Smooth muscle cell (in vitro differentiated cells): Measurements from ENCODE around the gene FRRS1. TPM values are rescaled to one million over a fixed set of nuclear protein-coding genes. Genes with fewer than 3 reads are reported as not detected.

Source experiments
- DNase-seq: peaks from one replicate; lab custom pipeline; 2025; ENCODE audit not compliant: unreplicated experiment; lab: John Stamatoyannopoulos, UW
- H2AFZ ChIP-seq: fragments of 200-600 bp; sonication (generic); 2 replicates; pipeline ENCODE4 v1.6.0; 2016; ENCODE audit warnings: antibody characterized with exemption, low read depth, mild to moderate bottlenecking
- H3F3A ChIP-seq: fragments of 200-600 bp; sonication (generic); 2 replicates; pipeline ENCODE4 v1.6.0; 2017; ENCODE audit warnings: antibody characterized with exemption, low read depth
- H3K27ac ChIP-seq: fragments of 200-600 bp; sonication (generic); 2 replicates; pipeline ENCODE4 v1.5.1; 2016; ENCODE audit warnings: low read depth, mild to moderate bottlenecking
- H3K27me3 ChIP-seq: fragments of 200-600 bp; sonication (generic); 2 replicates; pipeline ENCODE4 v1.6.1; 2016; ENCODE audit warnings: low read depth, mild to moderate bottlenecking
- H3K36me3 ChIP-seq: fragments of 200-600 bp; sonication (generic); 2 replicates; pipeline ENCODE4 v1.5.1; 2016; ENCODE audit warnings: low read depth
- H3K4me1 ChIP-seq: fragments of 200-600 bp; sonication (generic); 2 replicates; pipeline ENCODE4 v1.5.1; 2016; ENCODE audit warnings: low read depth
- H3K4me2 ChIP-seq: fragments of 200-600 bp; sonication (generic); 2 replicates; pipeline ENCODE4 v1.6.0; 2016; ENCODE audit warnings: mild to moderate bottlenecking
- H3K4me3 ChIP-seq: fragments of 200-600 bp; sonication (generic); 2 replicates; pipeline ENCODE4 v1.5.1; 2016; ENCODE audit warnings: mild to moderate bottlenecking
- H3K79me2 ChIP-seq: fragments of 200-600 bp; sonication (generic); 2 replicates; pipeline ENCODE4 v1.6.0; 2016; ENCODE audit warnings: low read depth, mild to moderate bottlenecking
- H3K9ac ChIP-seq: fragments of 200-600 bp; sonication (generic); 2 replicates; pipeline ENCODE4 v1.6.0; 2016; ENCODE audit warnings: low read depth
- H3K9me3 ChIP-seq: fragments of 200-600 bp; sonication (generic); replicated peaks from 2 replicates; pipeline ENCODE4 v1.5.1; 2016; ENCODE audit warnings: low read depth
- H4K20me1 ChIP-seq: fragments of 200-600 bp; sonication (generic); 2 replicates; pipeline ENCODE4 v1.6.0; 2016; ENCODE audit warnings: low read depth
- CTCF ChIP-seq: fragments of 200-600 bp; sonication (generic); IDR thresholded peaks from 2 replicates; pipeline ENCODE4 v1.5.1; 2017; ENCODE audit warnings: borderline replicate concordance, mild to moderate bottlenecking, antibody characterized with exemption; ENCODE audit not compliant: insufficient read depth, poor library complexity, severe bottlenecking
- WGBS: methylation state at CpG from one replicate; pipeline ENCODE4 v1.1.7; 2016; ENCODE audit warnings: low lambda C conversion rate; 5-methylcytosine and 5-hydroxymethylcytosine counted together
- polyA plus RNA-seq: library from polyadenylated mRNA; unstranded; fragments of >200 nt; fragmentation: Nextera tagmentation; extraction: Ambion mirVana; gene quantifications from 2 replicates; pipeline ENCODE4 v1.2.1, GENCODE V29; 2016
- total RNA-seq: library from RNA; depleted of rRNA; stranded (reverse); fragments of >200 nt; gene quantifications from 2 replicates; pipeline ENCODE4 v1.2.3, GENCODE V29; 2014

FRRS1 gene
- total and polyA plus RNA-seq, 2 experiments from 2014 or later, result 0.79 to 17.0 TPM

DNA sequence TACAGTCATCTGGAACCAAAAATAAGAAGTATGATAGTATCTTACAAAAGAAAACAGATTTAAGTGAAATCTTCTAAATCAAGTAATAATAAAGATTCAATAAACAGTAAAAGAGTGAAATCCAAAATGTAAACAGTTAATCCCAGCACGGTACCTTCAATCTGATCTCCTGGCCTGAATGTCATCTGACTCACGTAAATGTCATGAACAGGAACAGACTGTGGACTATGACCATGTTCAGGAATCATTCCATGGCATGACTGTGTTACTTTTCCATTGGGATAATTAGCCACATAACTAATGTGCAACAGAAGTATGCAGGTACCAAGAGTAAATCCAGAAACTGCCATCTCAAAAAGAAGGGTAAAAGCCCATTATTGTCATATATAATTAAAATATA lies 18.0 kb downstream of the FRRS1 start:
- H3K27ac ChIP-seq, result no peak overlapping the region
- no peaks in the 10 kb centered on the region for H4K20me1 ChIP-seq
- H3K9me3 ChIP-seq, result no peaks in the 10 kb centered on the region
- no peak overlapping the region for H3K4me3 ChIP-seq
- no peaks in the 10 kb centered on the region for H3K4me1 ChIP-seq
- DNase-seq, result no peak
- H3K36me3 ChIP-seq, result no peaks in the 10 kb centered on the region
- no peak overlapping the region for H3K4me2 ChIP-seq
- no peaks in the 10 kb centered on the region for H3K79me2 ChIP-seq
- WGBS, result 70% methylated on average over 2 of the region's 2 CpGs
- no peak overlapping the region for H2AFZ ChIP-seq
- no peaks in the 10 kb centered on the region for H3F3A ChIP-seq
- H3K27me3 ChIP-seq, result no peaks in the 10 kb centered on the region
- H3K9ac ChIP-seq, result no peak overlapping the region
- no peak for TF ChIP-seq CTCF

DNA sequence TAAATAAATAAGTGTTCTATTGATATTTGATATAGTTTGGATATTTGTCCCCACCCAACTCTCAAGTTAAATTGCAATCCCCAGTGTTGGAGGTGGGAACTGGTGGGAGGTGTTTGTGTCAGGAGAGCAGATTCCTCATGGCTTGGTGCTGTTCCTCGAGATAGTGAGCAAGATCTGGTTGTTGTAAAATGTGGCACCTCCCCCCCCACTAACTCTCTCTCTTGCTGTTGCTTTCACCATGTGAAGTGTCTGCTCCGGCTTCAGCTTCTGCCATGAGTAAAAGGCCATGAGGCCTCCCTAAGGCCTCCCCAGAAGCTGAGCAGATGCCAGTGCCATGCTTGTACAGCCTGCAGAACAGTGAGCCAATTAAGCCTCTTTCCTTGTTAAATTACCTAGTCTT lies 20.8 kb downstream of the FRRS1 start:
- Histone ChIP-seq H3K4me1 (no peaks in the 10 kb centered on the region), H3K27ac (no peak overlapping the region), H3K4me2 (no peak overlapping the region), H3K27me3 (no peaks in the 10 kb centered on the region), H2AFZ (no peak overlapping the region), H3K4me3 (no peak overlapping the region), H3K79me2 (no peaks in the 10 kb centered on the region), H3F3A (no peaks in the 10 kb centered on the region), H4K20me1 (no peaks in the 10 kb centered on the region), H3K9me3 (no peaks in the 10 kb centered on the region), H3K36me3 (no peaks in the 10 kb centered on the region), H3K9ac (no peak overlapping the region)
- WGBS, result 38% methylated on average over 2 of the region's 2 CpGs
- no peak for DNase-seq
- no peak for TF ChIP-seq CTCF

GRCh38 chr1:99745061-99745460 lies 21.4 kb downstream of the FRRS1 start:
- Histone ChIP-seq H3K27ac (no peak overlapping the region), H3K36me3 (no peaks in the 10 kb centered on the region), H3K79me2 (no peaks in the 10 kb centered on the region), H3K27me3 (no peaks in the 10 kb centered on the region), H2AFZ (no peak overlapping the region), H3K4me3 (no peak overlapping the region), H3K4me1 (no peaks in the 10 kb centered on the region), H4K20me1 (no peaks in the 10 kb centered on the region), H3K9me3 (no peaks in the 10 kb centered on the region), H3K9ac (no peak overlapping the region), H3F3A (no peaks in the 10 kb centered on the region), H3K4me2 (no peak overlapping the region)
- no peak for DNase-seq
- TF ChIP-seq CTCF, result no peak
- WGBS, result 53% methylated on average over 7 of the region's 7 CpGs

- Histone ChIP-seq H4K20me1 (no peaks in the 10 kb centered on the region), H3K4me1 (no peaks in the 10 kb centered on the region), H2AFZ (no peak overlapping the region), H3K4me3 (no peak overlapping the region), H3K9ac (no peak overlapping the region), H3K79me2 (no peaks in the 10 kb centered on the region), H3K36me3 (peaks cover 7% of the 10 kb centered on the region), H3K27ac (no peak overlapping the region), H3K4me2 (no peak overlapping the region), H3K27me3 (no peaks in the 10 kb centered on the region), H3K9me3 (no peaks in the 10 kb centered on the region), H3F3A (no peaks in the 10 kb centered on the region)
- no peak for DNase-seq
- 72% methylated on average over 1 of the region's 1 CpG for WGBS
- no peak for TF ChIP-seq CTCF
These were observed 26.3 kb downstream of the FRRS1 start for GRCh38 chr1:99740141-99740540.
